NCI-H69 (cell line): ENCODE measurements around the gene OSM.
A peak's percentile ranks its signal among the peaks of the same experiment; 100 is the strongest.

ENCODE experiments used
- DNase-seq: peaks from one replicate; lab custom pipeline; 2025; lab: John Stamatoyannopoulos, UW

Gene OSM

GRCh38 chr22:30262917-30263741 lies 3.5 kb downstream of the OSM start:
- peak; percentile 72 for DNase-seq

GRCh38 chr22:30262112-30262511 lies 4.5 kb downstream of the OSM start:
- DNase-seq = no peak

- no peak for DNase-seq
Measured at GRCh38 chr22:30261134-30261533, 5.5 kb downstream of the OSM start.

- DNase-seq = no peak
Measured at GRCh38 chr22:30260682-30261081, 6.0 kb downstream of the OSM start.

GRCh38 chr22:30260276-30260675 lies 6.4 kb downstream of the OSM start:
- no peak for DNase-seq

- no peak for DNase-seq
Measured at GRCh38 chr22:30254314-30254713, 12.3 kb downstream of the OSM start.

GRCh38 chr22:30253205-30253852 lies 13.3 kb downstream of the OSM start:
- DNase-seq = peak; percentile 77

DNA sequence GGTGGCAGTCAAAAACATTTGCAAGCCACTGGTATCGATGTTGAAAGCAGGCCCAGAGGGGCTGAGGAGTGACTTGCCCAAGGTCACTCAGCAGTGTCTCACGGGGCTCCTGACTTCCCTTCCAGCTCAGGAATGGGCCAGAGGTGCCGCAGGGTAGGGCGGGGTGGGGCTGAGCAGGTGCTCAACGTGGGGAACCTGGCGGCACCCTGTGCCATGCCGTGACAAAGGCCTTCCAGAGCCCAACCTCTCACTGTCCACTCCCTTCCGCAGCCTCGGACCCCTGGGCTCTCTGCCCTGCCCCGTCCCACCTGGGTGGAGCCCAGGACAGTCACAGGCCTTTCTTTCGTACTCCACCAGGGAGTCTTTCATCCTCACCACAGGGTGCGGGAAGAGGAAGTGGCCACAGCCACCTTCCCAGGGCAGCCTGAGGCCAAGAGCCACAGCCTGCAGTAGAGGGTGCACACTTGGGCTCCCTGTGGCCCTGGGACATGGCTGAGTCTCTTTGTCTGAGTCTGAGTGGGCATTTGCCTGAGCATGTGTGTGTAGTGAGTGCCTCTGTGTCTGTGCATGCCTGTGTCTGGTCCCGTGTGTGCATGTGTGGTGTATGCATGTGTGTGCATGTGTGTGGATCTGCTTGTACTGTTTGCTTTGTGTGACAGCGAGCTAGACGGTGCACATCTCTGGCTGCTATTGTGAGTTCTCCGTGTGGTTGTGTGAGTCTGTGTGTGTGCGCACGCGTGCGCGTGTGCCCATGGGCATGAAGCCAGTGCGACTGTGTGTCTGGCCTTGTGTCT lies 14.0 kb downstream of the OSM start:
- DNase-seq = peak; percentile 52

- peak; percentile 42 for DNase-seq
Measured at GRCh38 chr22:30251711-30252110, 14.9 kb downstream of the OSM start.

- DNase-seq = no peak
Measured at GRCh38 chr22:30250661-30251267, 15.9 kb downstream of the OSM start.

GRCh38 chr22:30250039-30250565 lies 16.5 kb downstream of the OSM start:
- DNase-seq = peak; percentile 18

- DNase-seq = no peak
Measured at GRCh38 chr22:30249049-30250038, 17.3 kb downstream of the OSM start.

GRCh38 chr22:30248484-30248883 lies 18.2 kb downstream of the OSM start:
- no peak for DNase-seq

- no peak for DNase-seq
Measured at GRCh38 chr22:30247974-30248373, 18.7 kb downstream of the OSM start.

GRCh38 chr22:30247561-30247960 lies 19.1 kb downstream of the OSM start:
- no peak for DNase-seq

- no peak for DNase-seq
Measured at GRCh38 chr22:30246814-30247376, 19.8 kb downstream of the OSM start.

DNA sequence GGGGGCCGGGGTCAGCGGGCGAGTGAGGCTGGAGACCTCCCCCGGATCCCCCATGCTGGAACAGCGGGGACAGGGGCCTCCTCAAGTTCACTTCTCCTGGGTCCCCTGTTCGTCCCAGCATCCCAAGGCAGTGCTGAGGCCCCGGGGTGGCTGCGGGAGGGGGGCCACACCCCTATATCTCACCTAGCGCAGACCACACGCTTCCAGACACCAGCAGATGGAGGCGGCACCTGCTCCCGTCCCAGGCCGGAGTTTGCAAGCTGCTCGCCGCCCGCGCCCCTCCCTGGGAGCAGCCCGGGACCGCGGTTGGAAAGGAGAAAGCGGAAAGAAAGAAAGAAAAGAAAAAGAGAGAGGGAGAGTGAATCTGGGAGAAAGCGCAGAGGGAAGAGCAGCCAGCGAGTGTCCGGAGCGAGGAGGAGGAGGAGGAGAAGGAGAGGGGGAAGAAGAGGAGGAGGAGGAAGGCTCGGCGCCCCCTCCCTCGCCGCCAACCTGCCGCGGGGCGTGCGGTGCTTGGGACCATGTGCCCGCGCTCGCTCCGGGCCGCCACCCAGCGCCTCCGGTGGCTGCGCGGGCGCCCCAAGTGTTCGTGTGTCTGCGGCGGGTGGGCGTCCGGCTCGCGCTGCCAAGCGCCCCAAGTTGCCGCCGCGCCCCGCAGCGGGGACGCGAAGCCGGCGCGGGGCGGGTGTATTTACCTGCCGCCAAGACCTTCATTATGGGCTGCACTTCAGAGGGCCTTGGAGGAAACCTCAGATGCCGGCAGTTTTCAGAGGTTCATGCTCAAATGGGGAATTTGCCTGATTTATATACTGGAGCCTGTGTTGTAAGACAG lies 20.5 kb downstream of the OSM start, which contains the start of gene LIF:
TSS of gene LIF (minus strand) at position 775 of the 829 bp plus-strand sequence. CDS start at position 711, 64 bp downstream.
- DNase-seq = peak; percentile 52

DNA sequence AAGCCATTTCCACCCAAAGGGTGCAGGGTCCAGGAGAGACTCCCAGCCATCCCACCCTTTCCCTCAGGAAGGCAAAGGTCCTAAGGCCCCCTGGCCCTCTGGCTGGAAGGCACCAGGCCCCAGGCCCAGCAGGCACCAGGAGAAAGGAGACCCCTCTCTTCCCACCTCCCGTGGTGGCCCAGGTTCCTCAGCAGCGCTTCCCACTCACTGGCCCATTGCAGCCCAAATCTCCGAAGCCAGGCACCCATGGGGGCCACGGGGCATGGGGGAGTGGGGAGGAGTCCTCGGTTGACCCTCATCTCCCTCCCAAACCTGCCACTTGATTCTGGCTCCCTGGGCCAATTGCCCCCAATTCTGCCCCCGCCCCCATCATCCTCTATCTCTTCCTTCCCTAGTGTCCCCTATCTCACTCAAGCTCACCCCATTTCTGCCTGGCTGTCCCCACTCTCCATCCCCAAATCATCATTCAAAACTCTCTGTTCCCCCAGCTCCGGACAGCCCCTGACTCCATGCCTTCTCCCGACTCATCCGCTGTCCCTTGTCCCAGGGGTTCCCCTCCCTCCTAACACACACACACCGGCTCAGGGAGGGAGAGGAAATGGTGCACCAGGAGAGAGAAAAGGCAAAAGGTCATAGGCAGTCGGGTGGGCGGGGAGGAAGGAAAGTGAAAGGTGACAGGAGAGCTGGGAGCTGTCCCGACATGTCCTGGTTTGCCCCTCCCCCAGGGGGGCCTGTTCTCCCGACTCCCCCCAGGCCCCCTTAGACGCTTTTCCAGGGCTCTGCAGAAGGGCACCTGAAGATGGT lies 21.3 kb downstream of the OSM start:
- no peak for DNase-seq

GRCh38 chr22:30244641-30245040 lies 22.0 kb downstream of the OSM start:
- no peak for DNase-seq
